WTC11 (cell line): ENCODE results near the gene RDH12. TPM values are rescaled to one million over a fixed set of nuclear protein-coding genes. Genes with fewer than 3 reads are reported as not detected.

ENCODE experiments used
- ARID4B ChIP-seq: sonication (generic); formaldehyde crosslinking; IDR thresholded peaks from 2 replicates; pipeline ENCODE4 v1.8.0; 2023; ENCODE audit warnings: missing genetic modification reagents, mild to moderate bottlenecking, borderline replicate concordance
- E2F4 ChIP-seq: sonication (generic); formaldehyde crosslinking; IDR thresholded peaks from 2 replicates; pipeline ENCODE4 v1.8.1; 2022; ENCODE audit warnings: low read depth, mild to moderate bottlenecking, moderate library complexity, missing genetic modification reagents, borderline replicate concordance
- MLX ChIP-seq: sonication (generic); formaldehyde crosslinking; IDR thresholded peaks from 2 replicates; pipeline ENCODE4 v1.8.1; 2023; ENCODE audit warnings: mild to moderate bottlenecking, missing genetic modification reagents, moderate library complexity
- ZNF219 ChIP-seq: sonication (generic); formaldehyde crosslinking; IDR thresholded peaks from 2 replicates; pipeline ENCODE4 v1.8.0; 2023; ENCODE audit warnings: missing genetic modification reagents, mild to moderate bottlenecking, borderline replicate concordance
- total RNA-seq: library from RNA; stranded (reverse); gene quantifications from 3 replicates; pipeline ENCODE4 v1.2.3, GENCODE V29; 2021

RDH12 gene
- total RNA-seq, 1 experiment from 2014 or later = 0.77 TPM

- no peak for TF ChIP-seq ARID4B (CRISPR knock-in tag)
- no peak for TF ChIP-seq E2F4 (CRISPR knock-in tag)
- no peak for TF ChIP-seq MLX
- TF ChIP-seq ZNF219 (CRISPR knock-in tag) = no peak
These were observed 80.4 kb downstream of the RDH12 start (continued) for GRCh38 chr14:67782090-67782489.

Other genes with a start within 250 kb of the RDH12 start
- 0.69 to 0.90 TPM (median 0.87 TPM) in 3 replicates for gene TMEM229B, start 213.2 kb upstream of the RDH12 start, total RNA-seq
- 45.4 to 49.8 TPM (median 48.3 TPM) in 3 replicates for gene PLEKHH1, start 168.6 kb upstream of the RDH12 start, total RNA-seq
- 6.6 to 7.8 TPM (median 6.8 TPM) in 3 replicates for gene PIGH, start 101.6 kb upstream of the RDH12 start, total RNA-seq
- gene ARG2, start 82.0 kb upstream of the RDH12 start, total RNA-seq = 29.8 to 38.5 TPM (median 33.0 TPM) in 3 replicates
- gene VTI1B, start 27.3 kb upstream of the RDH12 start, total RNA-seq = 108 to 133 TPM (median 123 TPM) in 3 replicates
- gene RDH11, start 6.1 kb upstream of the RDH12 start, total RNA-seq = 103 to 114 TPM (median 110 TPM) in 3 replicates
- 18.8 to 25.8 TPM (median 20.9 TPM) in 3 replicates for gene ZFYVE26, start 114.7 kb downstream of the RDH12 start, total RNA-seq
- 14.2 to 27.8 TPM (median 26.4 TPM) in 3 replicates for gene RAD51B, start 117.9 kb downstream of the RDH12 start, total RNA-seq